ENCODE data around the gene TECTB.

TECTB gene

DNA sequence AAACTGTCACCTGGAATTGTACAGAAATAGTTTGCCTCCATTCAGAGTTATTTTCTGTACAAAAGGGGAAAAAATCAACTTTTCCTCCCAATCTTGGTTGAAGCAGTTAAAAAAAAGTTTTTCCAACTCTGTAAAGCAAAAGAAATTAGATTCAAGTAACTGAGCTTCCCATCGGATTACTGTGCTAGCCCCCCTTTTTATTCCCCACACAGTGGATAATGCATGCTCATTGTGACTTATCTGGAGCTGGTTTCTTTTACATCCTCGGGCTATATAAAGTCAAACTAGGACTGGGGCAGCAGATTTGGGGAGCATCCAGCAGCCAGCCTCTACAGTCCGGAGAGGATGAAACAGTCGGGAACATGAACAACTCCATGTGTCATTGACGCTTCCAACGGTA, at the start of gene TECTB:
TSS of gene TECTB (plus strand) at position 301 of the 400 bp plus-strand sequence. CDS start 335 bp downstream, outside the sequence.
- Histone ChIP-seq H3K9ac (ENCODE audit: low read depth, low read length) (no peak within 1 kb of the TSS), H3K4me3 (ENCODE audit: low read depth in 1 of 2, low read length in 2 of 2) (no peak within 1 kb of the TSS), H3K4me2 (ENCODE audit: insufficient read depth, low read length) (no peak within 1 kb of the TSS), H3K9me3 (ENCODE audit: insufficient read depth, low read length, severe bottlenecking) (no peaks in the 10 kb centered on the region), H3K27me3 (ENCODE audit: insufficient read depth, low read length, poor library complexity) (peaks cover 4% of the 10 kb centered on the region), H2AFZ (ENCODE audit: low read depth, low read length) (no peak within 1 kb of the TSS), H3K27ac (ENCODE audit: low read length) (no peak within 1 kb of the TSS), H3K36me3 (ENCODE audit: insufficient read depth, low read length) (no peaks in the 10 kb centered on the region), H4K20me1 (ENCODE audit: insufficient read depth, low read length) (no peaks in the 10 kb centered on the region), H3K79me2 (ENCODE audit: insufficient read depth, low read length) (no peaks in the 10 kb centered on the region), H3K4me1 (ENCODE audit: insufficient read depth, low read length) (no peaks in the 10 kb centered on the region)
- ATAC-seq (ENCODE audit: insufficient read depth, low read depth) (no peak), DNase-seq (no peak)
- TF ChIP-seq, protein P1, sequence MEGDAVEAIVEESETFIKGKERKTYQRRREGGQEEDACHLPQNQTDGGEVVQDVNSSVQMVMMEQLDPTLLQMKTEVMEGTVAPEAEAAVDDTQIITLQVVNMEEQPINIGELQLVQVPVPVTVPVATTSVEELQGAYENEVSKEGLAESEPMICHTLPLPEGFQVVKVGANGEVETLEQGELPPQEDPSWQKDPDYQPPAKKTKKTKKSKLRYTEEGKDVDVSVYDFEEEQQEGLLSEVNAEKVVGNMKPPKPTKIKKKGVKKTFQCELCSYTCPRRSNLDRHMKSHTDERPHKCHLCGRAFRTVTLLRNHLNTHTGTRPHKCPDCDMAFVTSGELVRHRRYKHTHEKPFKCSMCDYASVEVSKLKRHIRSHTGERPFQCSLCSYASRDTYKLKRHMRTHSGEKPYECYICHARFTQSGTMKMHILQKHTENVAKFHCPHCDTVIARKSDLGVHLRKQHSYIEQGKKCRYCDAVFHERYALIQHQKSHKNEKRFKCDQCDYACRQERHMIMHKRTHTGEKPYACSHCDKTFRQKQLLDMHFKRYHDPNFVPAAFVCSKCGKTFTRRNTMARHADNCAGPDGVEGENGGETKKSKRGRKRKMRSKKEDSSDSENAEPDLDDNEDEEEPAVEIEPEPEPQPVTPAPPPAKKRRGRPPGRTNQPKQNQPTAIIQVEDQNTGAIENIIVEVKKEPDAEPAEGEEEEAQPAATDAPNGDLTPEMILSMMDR (IDR thresholded peaks at IDR 0.05; ENCODE audit: borderline replicate concordance, extremely low read depth, low read length, poor library complexity, severe bottlenecking): no peak
- no peak for TF ChIP-seq EZH2 (IDR thresholded peaks at IDR 0.05; ENCODE audit: borderline replicate concordance, low read depth, low read length, severe bottlenecking)

DNA sequence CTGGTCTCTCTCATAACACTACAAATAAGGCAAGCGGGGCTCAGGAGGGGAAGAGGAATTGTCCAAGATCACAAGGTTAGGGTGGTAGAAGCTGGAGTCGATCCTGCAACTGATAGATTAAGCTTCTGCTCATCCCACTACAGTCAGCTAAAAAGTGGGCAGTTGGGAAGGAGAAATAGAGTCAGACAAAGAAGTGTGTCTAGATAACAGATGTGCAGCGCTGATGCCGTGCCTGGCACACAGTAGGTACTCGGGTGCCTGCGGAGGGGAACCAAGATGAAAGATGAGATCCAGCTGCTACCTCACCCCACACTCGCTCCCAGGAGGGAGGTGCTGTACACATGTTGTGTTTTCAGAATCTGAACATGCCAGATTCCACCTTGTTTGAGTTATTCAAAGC, 48.1 kb upstream of the TECTB start:
- no peaks in the 10 kb centered on the region for H3K36me3 ChIP-seq (ENCODE audit: insufficient read depth, low read length)
- no peak overlapping the region for H3K4me2 ChIP-seq (ENCODE audit: insufficient read depth, low read length)
- H3K4me3 ChIP-seq (ENCODE audit: low read depth in 1 of 2, low read length in 2 of 2): no peak overlapping the region
- peaks cover 5% of the 10 kb centered on the region for H3K27me3 ChIP-seq (ENCODE audit: insufficient read depth, low read length, poor library complexity)
- no peaks in the 10 kb centered on the region for H3K4me1 ChIP-seq (ENCODE audit: insufficient read depth, low read length)
- ATAC-seq (ENCODE audit: insufficient read depth, low read depth): no peak
- TF ChIP-seq, protein P1 (IDR thresholded peaks at IDR 0.05; ENCODE audit: borderline replicate concordance, extremely low read depth, low read length, poor library complexity, severe bottlenecking): no peak
- no peak for TF ChIP-seq EZH2 (IDR thresholded peaks at IDR 0.05; ENCODE audit: borderline replicate concordance, low read depth, low read length, severe bottlenecking)
- peaks cover 9% of the 10 kb centered on the region for H3K9me3 ChIP-seq (ENCODE audit: insufficient read depth, low read length, severe bottlenecking)
- no peak for DNase-seq
- no peak overlapping the region for H2AFZ ChIP-seq (ENCODE audit: low read depth, low read length)
- H3K9ac ChIP-seq (ENCODE audit: low read depth, low read length): no peak overlapping the region
- no peaks in the 10 kb centered on the region for H4K20me1 ChIP-seq (ENCODE audit: insufficient read depth, low read length)
- H3K79me2 ChIP-seq (ENCODE audit: insufficient read depth, low read length): no peaks in the 10 kb centered on the region
- H3K27ac ChIP-seq (ENCODE audit: low read length): no peak overlapping the region

DNA sequence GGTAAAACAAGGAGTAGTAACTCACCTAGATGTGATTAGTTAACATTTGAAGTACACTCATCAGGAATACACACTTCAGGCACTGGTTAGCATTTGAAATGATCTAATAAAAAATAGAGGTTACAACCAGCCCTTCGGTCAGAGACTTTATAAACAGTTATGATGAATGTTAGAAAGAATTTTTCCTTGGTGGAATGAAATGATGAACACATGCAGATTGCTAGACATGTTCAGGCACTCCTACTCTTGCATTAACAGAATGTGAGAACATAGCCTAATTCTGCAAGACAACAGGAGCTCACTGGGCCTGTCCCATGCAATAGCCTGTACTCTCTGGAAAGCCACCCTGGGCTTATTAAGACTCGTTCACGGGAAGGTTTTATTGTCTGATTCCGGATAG, 47.3 kb upstream of the TECTB start:
- H4K20me1 ChIP-seq (ENCODE audit: insufficient read depth, low read length): no peaks in the 10 kb centered on the region
- peaks cover 5% of the 10 kb centered on the region for H3K27me3 ChIP-seq (ENCODE audit: insufficient read depth, low read length, poor library complexity)
- no peak overlapping the region for H3K4me2 ChIP-seq (ENCODE audit: insufficient read depth, low read length)
- peaks cover 17% of the 10 kb centered on the region for H3K9me3 ChIP-seq (ENCODE audit: insufficient read depth, low read length, severe bottlenecking)
- no peak overlapping the region for H3K27ac ChIP-seq (ENCODE audit: low read length)
- TF ChIP-seq, protein P1 (IDR thresholded peaks at IDR 0.05; ENCODE audit: borderline replicate concordance, extremely low read depth, low read length, poor library complexity, severe bottlenecking): no peak
- TF ChIP-seq EZH2 (IDR thresholded peaks at IDR 0.05; ENCODE audit: borderline replicate concordance, low read depth, low read length, severe bottlenecking): no peak
- no peaks in the 10 kb centered on the region for H3K4me1 ChIP-seq (ENCODE audit: insufficient read depth, low read length)
- ATAC-seq (ENCODE audit: insufficient read depth, low read depth) (no peak), DNase-seq (no peak)
- no peaks in the 10 kb centered on the region for H3K36me3 ChIP-seq (ENCODE audit: insufficient read depth, low read length)
- H3K9ac ChIP-seq (ENCODE audit: low read depth, low read length): no peak overlapping the region
- H3K4me3 ChIP-seq (ENCODE audit: low read depth in 1 of 2, low read length in 2 of 2): no peak overlapping the region
- no peaks in the 10 kb centered on the region for H3K79me2 ChIP-seq (ENCODE audit: insufficient read depth, low read length)
- H2AFZ ChIP-seq (ENCODE audit: low read depth, low read length): no peak overlapping the region

DNA sequence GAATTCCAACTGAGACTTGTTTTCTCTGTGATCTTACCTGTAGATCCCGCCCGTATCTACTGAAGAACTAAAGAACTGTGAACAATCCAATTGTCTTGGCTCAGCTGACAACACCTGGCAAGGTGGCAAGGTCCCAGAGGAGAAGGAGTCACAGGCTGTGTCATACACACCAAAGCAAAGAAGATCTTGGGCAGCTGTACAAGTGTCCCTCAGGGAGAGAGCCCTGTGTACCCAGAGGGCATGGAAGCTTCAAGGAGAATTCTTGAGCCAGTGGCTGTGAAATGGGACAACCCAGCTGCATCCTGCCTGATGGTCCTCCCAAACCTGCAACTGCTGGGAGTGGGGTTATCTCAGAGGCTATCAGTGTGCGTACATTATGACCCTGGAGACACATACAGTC, 46.7 kb upstream of the TECTB start:
- Histone ChIP-seq H3K79me2 (ENCODE audit: insufficient read depth, low read length) (no peaks in the 10 kb centered on the region), H3K4me1 (ENCODE audit: insufficient read depth, low read length) (no peaks in the 10 kb centered on the region)

More for the DNA sequence above, 46.7 kb upstream of the TECTB start:
- TF ChIP-seq, protein P1 (IDR thresholded peaks at IDR 0.05; ENCODE audit: borderline replicate concordance, extremely low read depth, low read length, poor library complexity, severe bottlenecking): no peak
- no peak for TF ChIP-seq EZH2 (IDR thresholded peaks at IDR 0.05; ENCODE audit: borderline replicate concordance, low read depth, low read length, severe bottlenecking)
- Histone ChIP-seq H3K27ac (ENCODE audit: low read length) (no peak overlapping the region), H2AFZ (ENCODE audit: low read depth, low read length) (no peak overlapping the region), H3K36me3 (ENCODE audit: insufficient read depth, low read length) (no peaks in the 10 kb centered on the region), H4K20me1 (ENCODE audit: insufficient read depth, low read length) (no peaks in the 10 kb centered on the region), H3K4me3 (ENCODE audit: low read depth in 1 of 2, low read length in 2 of 2) (no peak overlapping the region), H3K4me2 (ENCODE audit: insufficient read depth, low read length) (no peak overlapping the region), H3K9ac (ENCODE audit: low read depth, low read length) (no peak overlapping the region), H3K27me3 (ENCODE audit: insufficient read depth, low read length, poor library complexity) (peaks cover 3% of the 10 kb centered on the region), H3K9me3 (ENCODE audit: insufficient read depth, low read length, severe bottlenecking) (peaks cover 17% of the 10 kb centered on the region)
- no peak for DNase-seq
- ATAC-seq (ENCODE audit: insufficient read depth, low read depth): no peak

Data from DND-41 (cell line).